CD1c-positive myeloid dendritic cell (primary cell): ENCODE data around the gene DHCR24.

Experiments used
- DNase-seq: peaks from one replicate; pipeline ENCODE4 v3.0.0-alpha.2; 2016; ENCODE audit errors: extremely low spot score

Gene DHCR24

DNA sequence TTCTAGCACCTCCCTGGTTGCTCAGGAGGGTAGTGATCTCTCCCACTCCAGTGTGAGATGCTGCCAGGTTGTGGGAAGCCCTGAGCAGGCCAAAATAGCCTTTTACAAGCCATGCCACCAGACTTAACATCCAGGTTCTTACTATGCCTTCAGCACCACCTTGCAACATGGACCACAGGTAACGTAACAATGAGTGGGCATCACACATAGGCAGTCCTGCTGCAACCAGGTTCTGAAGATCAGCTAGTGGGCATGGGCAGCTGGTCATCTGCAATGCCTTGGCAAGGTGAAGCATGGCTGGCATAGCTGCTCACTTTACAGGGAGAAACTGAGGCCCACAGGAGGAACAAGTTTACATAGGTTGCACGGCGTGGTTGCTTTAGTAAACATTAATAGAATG lies 40.7 kb downstream of the DHCR24 start:
- no peak for DNase-seq

DNA sequence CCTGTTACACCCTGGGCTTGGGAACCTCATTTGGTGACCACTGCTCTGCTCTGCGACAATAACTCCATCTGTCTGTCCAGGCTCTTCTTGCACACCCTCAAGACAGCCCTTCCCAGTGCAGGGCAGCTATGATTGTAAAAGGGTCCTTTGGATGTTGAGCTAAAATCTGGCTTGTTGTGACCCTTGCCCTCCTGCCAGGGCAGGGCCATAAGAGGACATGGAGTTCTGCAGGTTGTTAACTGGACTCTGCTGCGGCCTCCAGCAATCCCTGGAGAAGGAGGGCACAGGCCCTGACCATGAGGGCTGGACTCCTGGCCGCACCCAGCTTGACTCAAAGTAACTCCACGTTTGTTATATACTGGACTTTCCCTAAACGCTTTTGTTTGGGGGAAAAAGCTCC lies 41.2 kb downstream of the DHCR24 start:
- no peak for DNase-seq

DNA sequence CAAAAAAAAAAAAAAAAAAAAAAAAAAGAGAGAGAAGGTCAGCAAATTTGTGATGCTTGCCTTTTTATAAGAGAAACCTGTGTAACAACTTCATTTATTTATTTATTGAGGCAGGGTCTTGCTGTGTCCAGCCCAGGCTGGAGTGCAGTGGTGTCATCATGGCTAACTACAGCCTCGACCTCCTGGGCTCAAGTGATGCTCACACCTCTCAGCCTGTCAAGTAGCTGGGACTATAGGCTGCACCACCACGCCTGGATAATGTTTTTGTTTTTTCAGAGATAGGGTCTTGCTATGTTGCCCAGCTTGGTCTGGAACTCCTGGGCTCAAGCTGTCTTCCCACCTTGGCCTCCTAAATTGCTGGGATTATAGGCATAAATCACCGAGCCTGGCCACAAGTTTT lies 42.4 kb downstream of the DHCR24 start:
- DNase-seq = no peak

DNA sequence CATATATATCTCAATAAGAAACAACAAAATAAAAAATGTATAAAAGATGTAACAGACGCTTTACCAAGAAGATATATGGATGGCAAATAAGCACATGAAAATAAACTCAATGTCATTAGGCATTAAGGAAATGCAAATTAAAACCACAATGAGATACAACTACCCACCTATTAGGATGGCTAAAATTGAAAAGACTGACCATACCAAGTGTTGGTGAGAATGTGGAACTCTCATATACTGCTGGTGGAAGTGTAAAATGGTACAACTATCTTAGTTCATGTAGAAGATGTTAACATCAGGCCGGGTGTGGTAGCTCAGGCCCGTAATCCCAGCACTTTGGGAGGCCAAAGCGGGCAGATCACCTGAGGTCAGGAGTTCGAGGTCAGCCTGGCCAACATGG lies 43.5 kb downstream of the DHCR24 start:
- DNase-seq = no peak

DNA sequence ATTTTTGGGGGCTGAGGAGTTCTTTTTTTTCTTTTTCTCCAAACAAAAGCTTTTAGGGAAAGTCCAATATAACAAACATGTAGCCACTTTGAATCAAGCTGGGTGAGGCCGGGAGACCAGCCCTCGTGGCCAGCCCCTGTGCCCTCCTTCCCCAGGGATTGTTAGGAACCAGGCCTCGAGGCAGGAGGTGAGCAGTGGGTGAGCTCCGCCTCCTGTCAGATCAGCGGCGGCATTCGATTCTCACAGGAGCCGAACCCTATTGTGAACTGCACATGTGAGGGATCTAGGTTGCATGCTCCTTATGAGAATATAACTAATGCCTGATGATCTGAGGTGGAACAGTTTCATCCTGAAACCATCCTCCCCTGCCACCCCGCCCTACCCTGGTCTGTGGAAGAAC lies 44.0 kb downstream of the DHCR24 start:
- no peak for DNase-seq

DNA sequence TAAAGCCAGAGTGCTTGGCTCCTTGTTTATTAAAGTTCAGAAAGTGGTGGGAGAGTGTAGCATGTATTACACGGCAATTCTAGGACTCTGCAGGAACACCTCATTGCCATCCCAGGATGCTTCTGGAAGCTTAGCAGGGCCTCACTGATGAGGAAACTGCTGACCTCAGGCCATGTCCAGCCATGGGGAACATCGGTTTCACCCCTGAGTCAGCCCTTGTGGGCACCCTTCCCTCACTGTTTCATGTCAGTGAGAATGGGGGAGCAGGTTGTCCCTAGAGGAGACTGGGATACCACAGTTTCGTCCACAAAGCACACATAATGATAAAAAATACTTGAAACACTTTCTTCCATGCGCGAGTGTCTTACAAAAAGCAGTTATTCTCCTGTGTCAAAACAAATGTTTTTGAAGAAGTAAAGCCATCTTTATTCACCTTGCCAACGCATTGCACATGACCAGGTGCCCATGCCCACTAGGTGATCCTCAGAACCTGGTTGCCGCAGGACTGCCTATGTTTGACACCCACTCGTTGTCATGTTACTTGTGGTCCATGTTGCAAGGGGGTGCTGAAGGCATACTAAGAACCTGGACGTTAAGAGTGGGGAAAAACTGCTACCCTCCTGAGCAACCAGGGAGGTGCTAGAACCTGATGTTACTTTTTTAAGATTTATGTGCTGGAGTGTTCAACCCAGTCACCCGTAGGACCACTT lies 44.6 kb downstream of the DHCR24 start:
- no peak for DNase-seq

DNA sequence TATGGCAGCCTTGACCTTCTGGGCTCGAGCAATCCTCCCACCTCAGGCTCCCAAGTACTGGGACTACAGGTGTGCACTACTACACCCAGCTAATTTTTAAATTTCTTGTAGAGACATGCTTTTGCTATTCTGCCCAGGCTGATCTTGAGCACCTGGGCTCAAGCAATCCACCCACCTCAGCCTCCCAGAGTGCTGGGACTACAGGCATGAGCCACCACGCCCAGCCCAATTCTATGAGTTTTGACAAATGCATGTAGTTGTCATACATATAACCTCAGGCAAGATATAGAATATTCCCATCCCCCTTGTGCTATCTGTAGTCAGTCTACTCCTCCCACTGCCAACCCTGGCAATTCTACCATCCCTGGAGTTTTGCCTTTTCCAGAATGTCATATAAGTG lies 47.2 kb downstream of the DHCR24 start:
- DNase-seq = no peak

DNA sequence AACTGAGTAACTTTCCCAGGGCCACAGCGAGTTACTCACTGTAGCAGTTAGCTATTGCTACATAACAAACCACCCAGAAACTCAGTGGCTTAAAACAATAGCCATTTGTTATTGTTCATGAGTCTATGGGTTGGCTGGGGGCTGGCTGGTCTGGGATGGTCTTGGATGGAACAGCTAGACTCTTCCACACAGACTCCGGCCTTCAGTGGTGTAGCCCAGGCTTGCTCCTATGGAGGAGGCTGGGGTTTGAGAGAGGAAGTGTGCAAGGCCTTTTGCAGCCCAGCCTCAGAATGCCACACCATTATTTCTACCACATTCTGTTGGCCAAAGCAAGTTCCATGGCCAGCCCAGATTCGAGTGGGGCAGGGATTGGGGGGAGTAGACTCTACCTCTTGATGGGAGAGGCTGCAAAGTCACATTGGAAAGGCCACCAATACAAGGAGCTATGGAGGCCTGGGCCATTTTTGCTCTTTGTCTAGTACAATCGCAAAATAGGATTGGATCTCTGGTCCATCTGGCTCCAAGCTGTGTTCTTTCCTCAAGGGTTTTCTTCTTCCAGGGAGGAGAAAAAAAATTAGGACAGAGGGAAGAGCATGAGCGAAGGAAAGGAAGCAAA lies 48.3 kb downstream of the DHCR24 start:
- no peak for DNase-seq

DNA sequence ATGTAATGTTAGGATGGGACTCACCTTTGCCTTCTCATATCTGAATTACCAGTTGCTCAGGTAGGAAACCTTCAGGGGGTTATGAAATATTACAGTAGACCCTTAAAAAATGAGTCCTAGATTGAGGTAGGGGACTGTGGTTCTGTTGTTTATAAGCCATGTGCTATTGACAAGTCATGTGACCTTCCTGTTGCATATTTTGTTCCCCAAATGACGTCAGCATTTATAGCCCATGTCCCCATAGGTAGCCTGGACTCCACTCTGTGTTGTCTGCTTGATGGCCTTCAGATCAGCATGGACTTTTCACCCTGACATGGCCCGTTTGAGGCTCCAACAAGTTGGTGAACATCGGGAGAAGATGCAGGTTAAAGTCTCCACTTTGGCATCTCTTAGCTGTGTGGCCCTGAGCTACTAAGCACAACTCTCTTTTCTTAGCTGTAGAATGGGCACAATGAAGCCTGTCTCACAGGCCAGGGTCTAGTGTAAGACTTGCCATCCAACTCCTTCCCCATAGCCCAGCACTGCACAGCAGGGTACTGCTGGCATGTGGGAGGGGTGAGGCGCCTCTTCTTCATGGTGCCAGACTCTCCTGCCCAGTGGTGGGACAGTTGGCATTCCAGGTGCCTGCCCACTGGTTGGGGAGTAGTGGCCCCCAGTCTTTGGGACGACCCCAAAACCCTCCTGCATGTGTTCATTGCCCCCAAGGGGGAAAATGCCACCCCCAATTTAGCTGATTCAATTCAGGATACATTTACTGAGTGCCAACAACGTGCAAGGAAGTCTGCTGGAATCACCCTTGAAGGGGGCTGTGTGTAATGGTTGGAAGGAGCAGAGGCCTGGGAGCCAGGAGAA lies 49.8 kb downstream of the DHCR24 start:
- DNase-seq = no peak

DNA sequence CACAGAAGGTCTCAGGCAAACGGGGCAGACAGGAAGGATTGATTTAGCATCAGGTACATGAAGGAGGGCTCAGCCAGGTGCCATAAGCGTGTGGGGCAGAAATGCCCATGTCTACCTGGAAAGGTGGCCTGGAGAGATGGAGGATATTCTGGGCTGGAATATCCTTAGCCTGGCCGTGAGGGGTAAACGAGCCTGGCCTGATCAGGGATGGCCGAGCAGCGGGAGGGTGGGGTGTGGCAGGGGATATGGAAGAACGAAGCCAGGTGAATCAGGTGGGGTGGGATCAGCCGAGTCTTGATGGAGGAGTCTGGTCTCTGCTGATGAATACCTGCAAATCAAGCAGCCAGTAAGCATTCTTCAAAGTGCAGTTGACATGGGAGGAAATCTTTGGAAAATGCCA lies 50.4 kb downstream of the DHCR24 start:
- DNase-seq = no peak

DNA sequence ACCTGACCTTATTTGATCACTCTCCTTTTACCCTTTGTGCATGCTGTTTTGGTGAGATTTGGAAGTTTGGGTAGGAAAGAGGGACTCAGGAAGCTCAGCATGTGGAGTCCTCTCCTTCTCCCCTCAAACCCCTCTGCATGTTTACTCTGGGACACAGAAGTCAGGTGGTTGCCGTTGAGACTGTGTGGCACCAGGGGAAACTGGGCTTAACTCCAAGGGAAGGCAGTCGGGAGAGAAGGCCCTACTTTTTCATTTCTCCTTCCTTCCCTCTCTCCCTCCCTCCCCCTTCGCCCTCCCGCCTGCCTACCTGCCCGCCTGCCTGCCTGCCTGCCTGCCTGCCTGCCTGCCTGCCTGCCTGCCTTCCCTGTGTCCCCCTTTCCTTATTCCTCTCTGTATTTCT lies 51.0 kb downstream of the DHCR24 start:
- DNase-seq = no peak

DNA sequence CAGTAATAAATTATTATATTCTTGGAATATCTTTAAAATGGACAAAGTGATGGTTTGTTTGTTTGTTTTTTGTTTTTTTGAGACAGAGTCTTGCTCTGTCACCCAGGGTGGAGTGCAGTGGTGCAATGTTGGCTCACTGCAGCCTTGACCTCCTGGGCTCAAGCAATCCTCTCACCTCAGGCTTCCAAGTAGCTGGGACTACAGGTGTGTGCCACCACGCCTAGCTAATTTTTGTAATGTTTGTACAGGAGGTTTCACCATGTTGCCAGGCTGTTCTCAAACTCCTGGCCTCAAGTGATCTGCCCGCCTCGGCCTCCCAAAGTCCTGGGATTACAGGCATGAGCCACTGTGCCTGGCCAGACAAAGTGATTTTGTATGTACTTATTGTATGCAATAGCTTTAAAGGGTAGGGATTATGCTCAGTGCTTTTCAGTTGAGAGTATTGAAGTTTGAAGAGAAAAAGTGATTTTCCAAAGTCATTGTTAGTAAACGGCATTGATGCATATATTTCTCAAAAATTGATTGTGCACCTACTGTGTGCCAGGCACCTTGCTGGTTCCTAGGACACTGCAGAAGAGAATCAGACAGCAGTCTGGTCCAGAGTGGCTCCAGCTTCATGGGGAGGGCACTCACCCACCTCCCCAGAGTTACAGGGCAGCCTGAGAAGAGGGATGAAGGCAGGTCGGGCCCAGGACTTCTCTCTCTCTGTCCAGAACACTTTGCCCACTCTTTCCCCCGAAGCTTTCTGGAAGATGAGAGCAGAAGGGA lies 51.7 kb downstream of the DHCR24 start:
- no peak for DNase-seq

DNA sequence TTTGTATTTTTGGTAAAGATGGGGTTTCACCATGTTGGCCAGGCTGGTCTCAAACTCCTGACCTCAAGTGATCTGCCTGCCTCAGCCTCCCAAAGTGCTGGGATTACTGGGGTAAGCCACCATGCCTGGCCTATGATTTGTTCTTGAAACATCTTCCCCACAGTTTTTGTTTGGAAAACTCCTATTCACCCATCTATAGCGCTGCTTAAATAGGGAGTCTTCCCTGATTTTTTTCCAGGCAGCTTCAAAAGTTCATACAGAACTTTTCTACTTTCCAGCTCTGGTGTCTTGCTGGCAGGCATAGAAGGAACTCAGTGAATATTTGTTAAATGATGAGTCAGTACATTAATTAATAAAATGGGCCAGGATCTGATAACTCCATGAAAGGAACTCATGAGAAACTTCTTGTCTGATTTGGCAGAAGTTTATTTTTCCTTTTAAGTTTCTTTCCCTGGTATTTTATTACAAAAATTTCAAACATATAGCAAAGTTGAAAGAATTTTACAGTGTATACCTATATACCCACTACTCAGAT lies 52.9 kb downstream of the DHCR24 start:
- no peak for DNase-seq

DNA sequence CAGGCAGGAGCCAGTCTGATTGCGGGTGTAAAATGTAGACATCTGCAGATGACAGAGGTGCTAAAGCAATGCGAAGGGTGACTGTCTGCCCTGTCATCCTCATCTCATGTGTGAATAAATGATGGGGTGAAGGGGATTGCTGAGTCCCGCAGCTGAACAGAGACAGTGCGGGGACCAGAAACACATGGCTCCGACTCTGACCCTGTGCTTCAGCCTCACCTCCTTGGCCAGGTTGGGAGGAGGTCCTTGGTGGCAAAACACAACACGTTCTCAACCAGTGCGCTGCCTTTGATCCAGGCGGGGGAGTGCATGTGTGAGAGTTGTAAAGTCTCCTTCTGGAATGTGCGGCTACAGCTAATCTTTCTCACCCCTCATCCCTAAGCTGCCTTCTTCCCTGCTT lies 53.9 kb downstream of the DHCR24 start:
- DNase-seq = no peak

DNA sequence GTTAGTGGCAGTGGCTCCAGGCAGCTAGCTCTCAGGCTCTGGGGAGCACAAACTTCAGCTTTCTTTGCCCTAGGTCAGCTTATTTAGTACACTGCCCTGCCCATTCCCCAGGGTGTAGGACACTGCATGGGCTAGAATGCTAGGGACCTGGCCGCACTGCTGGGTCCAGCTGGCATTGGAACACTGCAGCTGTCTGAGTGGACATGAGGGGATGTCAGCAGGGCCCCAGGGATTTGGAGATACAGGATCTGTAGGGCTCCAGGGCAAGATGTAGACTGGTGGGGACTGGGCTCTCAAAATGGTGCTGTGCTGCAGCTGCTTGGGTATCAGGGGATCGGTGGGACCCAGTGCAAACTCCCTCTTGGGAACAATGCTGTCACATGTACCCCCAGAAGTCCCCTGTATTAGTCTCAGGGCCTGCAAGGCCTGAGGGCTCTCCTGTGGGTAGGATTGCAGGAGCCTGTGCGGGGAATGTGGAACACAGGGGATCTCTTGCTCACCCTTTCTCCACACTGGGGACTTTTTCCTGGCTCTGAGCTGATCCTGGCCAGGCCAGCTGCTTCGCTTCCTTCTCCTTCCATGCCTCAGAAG lies 60.7 kb downstream of the DHCR24 start:
- DNase-seq = no peak

DNA sequence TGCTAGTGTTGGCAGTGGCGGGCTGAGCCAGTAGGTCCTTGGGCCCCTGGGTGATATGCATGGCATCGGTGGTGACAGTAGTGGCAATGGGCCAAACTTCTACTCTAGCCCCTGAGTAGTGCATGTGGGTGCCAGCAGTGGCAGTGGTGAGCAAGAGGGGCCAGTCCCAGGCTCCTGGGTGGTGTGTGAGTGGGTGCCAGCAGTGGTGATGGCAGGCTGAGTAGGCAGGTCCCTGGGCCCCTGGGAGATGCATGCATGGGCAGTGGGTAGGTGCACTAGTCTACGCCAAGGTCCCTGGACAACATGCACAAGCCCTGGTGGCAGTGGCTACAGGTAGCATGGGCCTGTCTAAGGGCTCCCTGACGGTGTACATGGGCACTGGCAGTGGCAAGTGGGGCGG lies 61.3 kb downstream of the DHCR24 start:
- DNase-seq = no peak

DNA sequence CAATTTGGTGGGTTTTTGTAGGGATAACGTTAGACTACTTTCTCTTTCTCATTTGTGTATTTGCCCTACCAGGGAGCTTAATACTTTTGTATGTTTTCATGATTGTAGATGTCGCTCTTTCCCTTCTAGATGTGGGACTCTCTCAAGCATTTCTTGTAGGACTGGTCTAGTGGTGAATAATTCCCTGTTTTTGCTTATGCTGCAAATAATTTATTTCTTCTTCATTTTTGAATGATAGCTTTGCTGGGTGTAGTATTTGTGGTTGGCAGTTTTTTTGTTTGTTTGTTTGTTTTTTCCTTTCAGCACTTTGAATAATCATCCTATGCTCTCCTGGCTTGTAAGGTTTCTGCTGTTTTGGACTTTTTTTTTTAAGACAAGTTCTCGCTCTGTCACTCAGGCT lies 63.3 kb downstream of the DHCR24 start:
- DNase-seq = no peak

DNA sequence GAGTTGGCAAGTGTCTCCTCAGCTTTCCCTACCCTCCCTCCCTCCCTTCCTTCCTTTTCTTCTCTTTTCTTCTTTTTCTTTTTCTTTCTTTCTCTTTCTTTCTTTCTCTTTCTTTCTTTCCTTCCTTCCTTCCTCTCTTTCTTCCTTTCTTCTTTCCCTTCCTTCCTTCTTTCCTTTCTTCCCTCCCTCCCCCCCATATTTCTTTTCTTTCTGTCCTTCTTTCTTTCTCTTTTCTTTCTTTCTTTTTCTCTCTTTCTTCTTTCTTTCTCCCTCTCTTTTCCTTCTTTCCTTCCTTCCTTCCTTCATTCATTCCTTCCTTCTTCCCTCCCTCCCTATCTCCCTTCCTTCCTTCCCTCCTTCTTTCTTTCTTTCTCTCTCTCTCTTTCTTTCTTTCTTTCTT lies 67.3 kb downstream of the DHCR24 start:
- no peak for DNase-seq

DNA sequence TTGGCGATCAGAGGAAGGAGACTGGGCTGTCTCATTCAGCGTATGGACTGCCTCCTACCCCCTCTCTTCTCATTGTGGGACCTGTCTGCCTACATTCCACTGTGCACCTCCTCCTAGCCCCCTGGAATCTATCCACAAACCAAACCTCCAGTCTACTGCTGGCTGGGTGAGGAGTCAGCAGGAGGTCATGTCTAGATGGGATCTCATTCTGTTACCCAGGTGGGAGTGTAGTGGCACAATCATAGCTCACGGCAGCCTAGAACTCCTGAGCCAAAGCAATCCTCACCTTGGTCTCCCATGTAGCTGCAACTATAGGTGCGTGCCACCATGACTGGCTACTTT lies 67.8 kb downstream of the DHCR24 start:
- DNase-seq = no peak

DNA sequence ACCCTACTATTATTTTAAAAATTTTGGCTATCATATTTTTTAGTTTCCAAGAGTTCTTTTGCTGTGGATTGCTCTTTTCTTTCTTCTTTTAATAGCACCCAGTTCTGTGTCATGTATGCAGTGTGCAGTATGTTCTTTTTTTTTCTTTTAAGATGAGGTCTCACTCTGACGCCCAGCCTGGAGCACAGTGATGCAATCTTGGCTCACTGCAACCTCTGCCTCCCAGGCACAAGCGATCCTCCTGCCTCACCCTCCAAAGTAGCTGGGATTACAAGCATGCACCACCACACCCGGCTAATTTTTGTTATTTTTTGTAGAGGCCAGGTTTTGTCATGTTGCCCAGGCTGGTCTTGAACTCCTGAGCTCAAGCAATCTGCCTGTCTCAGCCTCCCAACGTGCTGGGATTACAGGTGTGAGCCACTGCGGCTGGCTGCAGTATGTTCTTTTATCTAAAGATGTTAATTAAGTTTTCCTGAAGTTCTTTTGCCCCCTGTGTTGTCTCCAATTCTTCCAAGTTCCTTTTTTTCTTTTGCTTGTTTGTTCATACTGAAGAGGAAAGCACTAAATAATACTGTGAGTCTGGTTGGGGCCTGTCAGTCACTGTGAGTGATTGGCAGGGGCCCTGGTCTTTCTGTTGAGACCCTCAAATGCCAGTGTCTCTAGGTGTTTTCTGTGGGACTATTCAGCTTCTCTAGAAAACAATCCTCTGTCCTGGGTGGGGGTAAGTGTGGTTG lies 68.4 kb downstream of the DHCR24 start:
- no peak for DNase-seq

DNA sequence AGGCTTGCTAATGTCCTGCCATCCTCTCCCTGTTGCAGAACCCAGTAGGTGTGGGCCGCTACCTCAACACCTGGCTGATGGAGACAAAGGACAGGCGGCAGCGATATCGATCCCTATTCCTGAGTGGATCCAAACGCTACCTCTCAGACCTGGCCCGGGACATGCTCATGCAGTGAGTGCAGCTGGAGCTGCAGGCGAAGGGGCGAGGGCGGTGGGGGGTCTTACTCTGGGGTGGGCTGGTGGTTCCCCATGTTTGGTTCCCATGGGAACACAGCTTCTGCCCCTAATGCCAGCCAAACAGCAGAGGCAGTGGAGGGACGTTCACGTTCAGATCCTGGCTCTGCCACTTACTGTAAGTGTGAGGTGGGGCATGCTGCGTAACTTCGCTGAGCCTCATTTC lies 70.0 kb downstream of the DHCR24 start:
- no peak for DNase-seq
